GM23338 (cell line): ENCODE measurements around the gene UBA3. TPM values are rescaled to one million over a fixed set of nuclear protein-coding genes. Genes with fewer than 3 reads are reported as not detected.

Experiments used
- ATAC-seq: fragments of 200-7000 bp; cut with Tn5 transposase; 3 replicates; pipeline ENCODE4 v1.9.1; 2020
- DNase-seq: peaks from one replicate; pipeline ENCODE4 v3.0.0-alpha.2; 2015; ENCODE audit warnings: low spot score
- H2AFZ ChIP-seq: fragments of 200-600 bp; sonication (generic); 2 replicates; pipeline ENCODE4 v1.8.0; 2016; ENCODE audit warnings: antibody characterized with exemption, mild to moderate bottlenecking, moderate library complexity
- H3F3A ChIP-seq: fragments of 200-600 bp; sonication (generic); replicated peaks from 2 replicates; pipeline ENCODE4 v1.8.0; 2017; ENCODE audit warnings: antibody characterized with exemption, mixed run types, low read depth
- H3K27ac ChIP-seq: fragments of 200-600 bp; sonication (generic); 2 replicates; pipeline ENCODE4 v1.6.1; 2016; ENCODE audit warnings: low read depth
- H3K27me3 ChIP-seq: fragments of 200-600 bp; sonication (generic); 2 replicates; pipeline ENCODE4 v1.8.0; 2016; ENCODE audit warnings: mild to moderate bottlenecking, mixed run types, moderate library complexity; ENCODE audit not compliant: insufficient read depth
- H3K36me3 ChIP-seq: fragments of 200-600 bp; sonication (generic); 2 replicates; pipeline ENCODE4 v1.8.0; 2016; ENCODE audit warnings: mild to moderate bottlenecking; ENCODE audit not compliant: insufficient read depth
- H3K4me1 ChIP-seq: fragments of 200-600 bp; sonication (generic); 2 replicates; pipeline ENCODE4 v1.8.0; 2016; ENCODE audit warnings: mild to moderate bottlenecking, moderate library complexity; ENCODE audit not compliant: insufficient read depth
- H3K4me2 ChIP-seq: fragments of 200-600 bp; sonication (generic); 2 replicates; pipeline ENCODE4 v1.7.1; 2017; ENCODE audit warnings: mixed run types
- H3K4me3 ChIP-seq: fragments of 200-600 bp; sonication (generic); 2 replicates; pipeline ENCODE4 v1.6.1; 2016; ENCODE audit warnings: mixed run types
- H3K79me2 ChIP-seq: fragments of 200-600 bp; sonication (generic); replicated peaks from 2 replicates; pipeline ENCODE4 v1.8.0; 2017; ENCODE audit warnings: mild to moderate bottlenecking; ENCODE audit not compliant: insufficient read depth
- H3K9me2 ChIP-seq: fragments of 200-600 bp; sonication (generic); 2 replicates; pipeline ENCODE4 v1.8.0; 2017; ENCODE audit not compliant: insufficient read depth
- H4K20me1 ChIP-seq: fragments of 200-600 bp; sonication (generic); replicated peaks from 2 replicates; pipeline ENCODE4 v1.8.0; 2017; ENCODE audit warnings: mild to moderate bottlenecking; ENCODE audit not compliant: insufficient read depth
- H3K27ac Mint-ChIP-seq: 2 replicates; pipeline ENCODE4 v1.8.0; 2020; ENCODE audit warnings: inconsistent platforms, mild to moderate bottlenecking, moderate library complexity, mixed read lengths
- H3K27me3 Mint-ChIP-seq: 3 replicates; pipeline ENCODE4 v1.8.0; 2022; ENCODE audit warnings: low read depth, mild to moderate bottlenecking, moderate library complexity, mixed read lengths, inconsistent platforms; ENCODE audit not compliant: insufficient read depth, poor library complexity
- H3K36me3 Mint-ChIP-seq: 3 replicates; pipeline ENCODE4 v1.8.0; 2021; ENCODE audit warnings: low read depth, mild to moderate bottlenecking, inconsistent platforms, moderate library complexity, mixed read lengths
- H3K4me1 Mint-ChIP-seq: 3 replicates; pipeline ENCODE4 v1.8.0; 2020; ENCODE audit warnings: mild to moderate bottlenecking, inconsistent platforms, mixed read lengths
- H3K4me3 Mint-ChIP-seq: 3 replicates; pipeline ENCODE4 v1.8.0; 2021; ENCODE audit warnings: moderate library complexity, mild to moderate bottlenecking, inconsistent platforms, mixed read lengths
- H3K9me3 Mint-ChIP-seq: 3 replicates; pipeline ENCODE4 v1.8.0; 2020; ENCODE audit warnings: moderate library complexity, mild to moderate bottlenecking, inconsistent platforms, mixed read lengths
- CREB1 ChIP-seq: fragments of 250-450 bp; sonication (Bioruptor Pico); IDR thresholded peaks from 2 replicates; pipeline ENCODE4 v1.5.0; 2020; ENCODE audit warnings: low read depth, mild to moderate bottlenecking, moderate library complexity
- JUNB ChIP-seq: IDR thresholded peaks from one replicate; pipeline ENCODE4 v1.6.1; 2016; ENCODE audit warnings: antibody characterized with exemption; ENCODE audit not compliant: unreplicated experiment
- STAT1 ChIP-seq: IDR thresholded peaks from one replicate; pipeline ENCODE4 v1.6.1; 2016; ENCODE audit warnings: antibody characterized with exemption; ENCODE audit not compliant: unreplicated experiment
- ZNF114 ChIP-seq: fragments of 250-450 bp; sonication (Bioruptor Pico); IDR thresholded peaks from 2 replicates; pipeline ENCODE4 v1.5.0; 2020; ENCODE audit warnings: mild to moderate bottlenecking, moderate library complexity
- polyA plus RNA-seq: library from polyadenylated mRNA; unstranded; fragments of >200 nt; fragmentation: Nextera tagmentation; extraction: Ambion mirVana; gene quantifications from 2 replicates; pipeline ENCODE4 v1.2.1, GENCODE V29; 2016
- total RNA-seq: library from RNA; depleted of rRNA; stranded (reverse); fragments of >200 nt; shearing (Covaris generic); gene quantifications from 2 replicates; pipeline ENCODE4 v1.2.3, GENCODE V29; 2014
- TF ChIP-seq, protein P1 (sequence below): IDR thresholded peaks from one replicate; pipeline ENCODE4 v1.6.1; 2018; ENCODE audit warnings: antibody characterized with exemption; ENCODE audit not compliant: unreplicated experiment
- TF ChIP-seq, protein P2 (sequence below): fragments of 250-450 bp; sonication (Bioruptor Pico); IDR thresholded peaks from 2 replicates; pipeline ENCODE4 v1.5.0; 2020; ENCODE audit warnings: mild to moderate bottlenecking, moderate library complexity

The UBA3 gene
- total and polyA plus RNA-seq, 2 experiments from 2014 or later: 53.2 to 85.3 TPM

DNA sequence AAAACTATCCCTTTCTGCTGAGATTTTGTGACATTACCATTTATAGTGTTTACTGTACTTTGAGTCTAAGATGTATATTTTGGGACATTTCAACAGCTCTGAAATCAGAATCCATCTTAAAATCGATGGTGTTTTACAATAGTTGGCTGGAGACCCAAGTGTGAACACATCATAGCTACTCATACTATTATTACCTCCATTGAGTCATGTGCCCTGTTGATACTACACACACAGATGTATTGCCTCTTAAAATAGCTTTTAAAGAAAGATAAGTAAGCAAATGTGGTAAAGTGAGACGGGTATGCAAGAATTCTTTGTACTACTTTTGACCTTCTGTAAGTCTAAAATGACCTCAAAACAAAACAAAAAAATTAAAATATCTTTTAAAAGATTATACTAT is 35.6 kb upstream of the UBA3 start:
- ATAC-seq (no peak), DNase-seq (no peak)
- Mint-ChIP-seq H3K36me3 (no peaks in the 10 kb centered on the region), H3K9me3 (no peaks in the 10 kb centered on the region), H3K27ac (no peak overlapping the region), H3K4me1 (peaks cover 8% of the 10 kb centered on the region), H3K27me3 (no peaks in the 10 kb centered on the region), H3K4me3 (no peak overlapping the region)
- no peaks in the 10 kb centered on the region for H3F3A ChIP-seq
- H3K4me3 ChIP-seq: no peak overlapping the region
- no peaks in the 10 kb centered on the region for H3K9me2 ChIP-seq
- H3K79me2 ChIP-seq: no peaks in the 10 kb centered on the region
- no peaks in the 10 kb centered on the region; the same call in 1 of the 2 replicates for H3K4me1 ChIP-seq
- H3K27me3 ChIP-seq: no peaks in the 10 kb centered on the region
- no peak overlapping the region for H3K4me2 ChIP-seq
- no peak overlapping the region for H2AFZ ChIP-seq
- TF ChIP-seq CREB1 (CRISPR knock-in tag) (no peak), JUNB (no peak), ZNF114 (no peak), STAT1 (no peak)
- TF ChIP-seq, protein P1, sequence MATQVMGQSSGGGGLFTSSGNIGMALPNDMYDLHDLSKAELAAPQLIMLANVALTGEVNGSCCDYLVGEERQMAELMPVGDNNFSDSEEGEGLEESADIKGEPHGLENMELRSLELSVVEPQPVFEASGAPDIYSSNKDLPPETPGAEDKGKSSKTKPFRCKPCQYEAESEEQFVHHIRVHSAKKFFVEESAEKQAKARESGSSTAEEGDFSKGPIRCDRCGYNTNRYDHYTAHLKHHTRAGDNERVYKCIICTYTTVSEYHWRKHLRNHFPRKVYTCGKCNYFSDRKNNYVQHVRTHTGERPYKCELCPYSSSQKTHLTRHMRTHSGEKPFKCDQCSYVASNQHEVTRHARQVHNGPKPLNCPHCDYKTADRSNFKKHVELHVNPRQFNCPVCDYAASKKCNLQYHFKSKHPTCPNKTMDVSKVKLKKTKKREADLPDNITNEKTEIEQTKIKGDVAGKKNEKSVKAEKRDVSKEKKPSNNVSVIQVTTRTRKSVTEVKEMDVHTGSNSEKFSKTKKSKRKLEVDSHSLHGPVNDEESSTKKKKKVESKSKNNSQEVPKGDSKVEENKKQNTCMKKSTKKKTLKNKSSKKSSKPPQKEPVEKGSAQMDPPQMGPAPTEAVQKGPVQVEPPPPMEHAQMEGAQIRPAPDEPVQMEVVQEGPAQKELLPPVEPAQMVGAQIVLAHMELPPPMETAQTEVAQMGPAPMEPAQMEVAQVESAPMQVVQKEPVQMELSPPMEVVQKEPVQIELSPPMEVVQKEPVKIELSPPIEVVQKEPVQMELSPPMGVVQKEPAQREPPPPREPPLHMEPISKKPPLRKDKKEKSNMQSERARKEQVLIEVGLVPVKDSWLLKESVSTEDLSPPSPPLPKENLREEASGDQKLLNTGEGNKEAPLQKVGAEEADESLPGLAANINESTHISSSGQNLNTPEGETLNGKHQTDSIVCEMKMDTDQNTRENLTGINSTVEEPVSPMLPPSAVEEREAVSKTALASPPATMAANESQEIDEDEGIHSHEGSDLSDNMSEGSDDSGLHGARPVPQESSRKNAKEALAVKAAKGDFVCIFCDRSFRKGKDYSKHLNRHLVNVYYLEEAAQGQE: no peak
- TF ChIP-seq, protein P2, sequence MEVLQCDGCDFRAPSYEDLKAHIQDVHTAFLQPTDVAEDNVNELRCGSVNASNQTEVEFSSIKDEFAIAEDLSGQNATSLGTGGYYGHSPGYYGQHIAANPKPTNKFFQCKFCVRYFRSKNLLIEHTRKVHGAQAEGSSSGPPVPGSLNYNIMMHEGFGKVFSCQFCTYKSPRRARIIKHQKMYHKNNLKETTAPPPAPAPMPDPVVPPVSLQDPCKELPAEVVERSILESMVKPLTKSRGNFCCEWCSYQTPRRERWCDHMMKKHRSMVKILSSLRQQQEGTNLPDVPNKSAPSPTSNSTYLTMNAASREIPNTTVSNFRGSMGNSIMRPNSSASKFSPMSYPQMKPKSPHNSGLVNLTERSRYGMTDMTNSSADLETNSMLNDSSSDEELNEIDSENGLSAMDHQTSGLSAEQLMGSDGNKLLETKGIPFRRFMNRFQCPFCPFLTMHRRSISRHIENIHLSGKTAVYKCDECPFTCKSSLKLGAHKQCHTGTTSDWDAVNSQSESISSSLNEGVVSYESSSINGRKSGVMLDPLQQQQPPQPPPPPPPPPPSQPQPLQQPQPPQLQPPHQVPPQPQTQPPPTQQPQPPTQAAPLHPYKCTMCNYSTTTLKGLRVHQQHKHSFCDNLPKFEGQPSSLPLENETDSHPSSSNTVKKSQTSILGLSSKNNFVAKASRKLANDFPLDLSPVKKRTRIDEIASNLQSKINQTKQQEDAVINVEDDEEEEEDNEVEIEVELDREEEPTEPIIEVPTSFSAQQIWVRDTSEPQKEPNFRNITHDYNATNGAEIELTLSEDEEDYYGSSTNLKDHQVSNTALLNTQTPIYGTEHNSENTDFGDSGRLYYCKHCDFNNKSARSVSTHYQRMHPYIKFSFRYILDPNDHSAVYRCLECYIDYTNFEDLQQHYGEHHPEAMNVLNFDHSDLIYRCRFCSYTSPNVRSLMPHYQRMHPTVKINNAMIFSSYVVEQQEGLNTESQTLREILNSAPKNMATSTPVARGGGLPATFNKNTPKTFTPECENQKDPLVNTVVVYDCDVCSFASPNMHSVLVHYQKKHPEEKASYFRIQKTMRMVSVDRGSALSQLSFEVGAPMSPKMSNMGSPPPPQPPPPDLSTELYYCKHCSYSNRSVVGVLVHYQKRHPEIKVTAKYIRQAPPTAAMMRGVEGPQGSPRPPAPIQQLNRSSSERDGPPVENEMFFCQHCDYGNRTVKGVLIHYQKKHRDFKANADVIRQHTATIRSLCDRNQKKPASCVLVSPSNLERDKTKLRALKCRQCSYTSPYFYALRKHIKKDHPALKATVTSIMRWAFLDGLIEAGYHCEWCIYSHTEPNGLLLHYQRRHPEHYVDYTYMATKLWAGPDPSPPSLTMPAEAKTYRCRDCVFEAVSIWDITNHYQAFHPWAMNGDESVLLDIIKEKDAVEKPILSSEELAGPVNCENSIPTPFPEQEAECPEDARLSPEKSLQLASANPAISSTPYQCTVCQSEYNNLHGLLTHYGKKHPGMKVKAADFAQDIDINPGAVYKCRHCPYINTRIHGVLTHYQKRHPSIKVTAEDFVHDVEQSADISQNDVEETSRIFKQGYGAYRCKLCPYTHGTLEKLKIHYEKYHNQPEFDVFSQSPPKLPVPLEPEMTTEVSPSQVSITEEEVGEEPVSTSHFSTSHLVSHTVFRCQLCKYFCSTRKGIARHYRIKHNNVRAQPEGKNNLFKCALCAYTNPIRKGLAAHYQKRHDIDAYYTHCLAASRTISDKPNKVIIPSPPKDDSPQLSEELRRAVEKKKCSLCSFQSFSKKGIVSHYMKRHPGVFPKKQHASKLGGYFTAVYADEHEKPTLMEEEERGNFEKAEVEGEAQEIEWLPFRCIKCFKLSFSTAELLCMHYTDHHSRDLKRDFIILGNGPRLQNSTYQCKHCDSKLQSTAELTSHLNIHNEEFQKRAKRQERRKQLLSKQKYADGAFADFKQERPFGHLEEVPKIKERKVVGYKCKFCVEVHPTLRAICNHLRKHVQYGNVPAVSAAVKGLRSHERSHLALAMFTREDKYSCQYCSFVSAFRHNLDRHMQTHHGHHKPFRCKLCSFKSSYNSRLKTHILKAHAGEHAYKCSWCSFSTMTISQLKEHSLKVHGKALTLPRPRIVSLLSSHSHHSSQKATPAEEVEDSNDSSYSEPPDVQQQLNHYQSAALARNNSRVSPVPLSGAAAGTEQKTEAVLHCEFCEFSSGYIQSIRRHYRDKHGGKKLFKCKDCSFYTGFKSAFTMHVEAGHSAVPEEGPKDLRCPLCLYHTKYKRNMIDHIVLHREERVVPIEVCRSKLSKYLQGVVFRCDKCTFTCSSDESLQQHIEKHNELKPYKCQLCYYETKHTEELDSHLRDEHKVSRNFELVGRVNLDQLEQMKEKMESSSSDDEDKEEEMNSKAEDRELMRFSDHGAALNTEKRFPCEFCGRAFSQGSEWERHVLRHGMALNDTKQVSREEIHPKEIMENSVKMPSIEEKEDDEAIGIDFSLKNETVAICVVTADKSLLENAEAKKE (CRISPR knock-in tag): no peak
- H4K20me1 ChIP-seq: no peaks in the 10 kb centered on the region
- no peaks in the 10 kb centered on the region for H3K36me3 ChIP-seq
- H3K27ac ChIP-seq: no peak overlapping the region
